ENCODE measurements around the gene CELF2. TPM values are rescaled to one million over a fixed set of nuclear protein-coding genes. Genes with fewer than 3 reads are reported as not detected.

The CELF2 gene
- total RNA-seq, 1 experiment from 2014 or later: 0.27 TPM

GRCh38 chr10:11091517-11092102 lies 73.9 kb downstream of the CELF2 start:
- no peak for DNase-seq (ENCODE audit: extremely low read depth, low read depth)

GRCh38 chr10:11093771-11094736 lies 76.4 kb downstream of the CELF2 start:
- no peak for DNase-seq (ENCODE audit: extremely low read depth, low read depth)

GRCh38 chr10:11095374-11095801 lies 77.7 kb downstream of the CELF2 start:
- DNase-seq (ENCODE audit: extremely low read depth, low read depth): no peak

GRCh38 chr10:11096422-11096821 lies 78.8 kb downstream of the CELF2 start:
- DNase-seq (ENCODE audit: extremely low read depth, low read depth): no peak

GRCh38 chr10:11097686-11098085 lies 80.0 kb downstream of the CELF2 start:
- no peak for DNase-seq (ENCODE audit: extremely low read depth, low read depth)

- no peak for DNase-seq (ENCODE audit: extremely low read depth, low read depth)
Observed at GRCh38 chr10:11098666-11099065, 81.0 kb downstream of the CELF2 start.

GRCh38 chr10:11104772-11105675 lies 87.4 kb downstream of the CELF2 start:
- no peak for DNase-seq (ENCODE audit: extremely low read depth, low read depth)

GRCh38 chr10:11105676-11106004 lies 88.0 kb downstream of the CELF2 start:
- no peak for DNase-seq (ENCODE audit: extremely low read depth, low read depth)

GRCh38 chr10:11106621-11107374 lies 89.1 kb downstream of the CELF2 start:
- no peak for DNase-seq (ENCODE audit: extremely low read depth, low read depth)

GRCh38 chr10:11107948-11108347 lies 90.3 kb downstream of the CELF2 start:
- no peak for DNase-seq (ENCODE audit: extremely low read depth, low read depth)

- DNase-seq (ENCODE audit: extremely low read depth, low read depth): no peak
Observed at GRCh38 chr10:11108356-11108755, 90.7 kb downstream of the CELF2 start.

- no peak for DNase-seq (ENCODE audit: extremely low read depth, low read depth)
Observed at GRCh38 chr10:11109590-11109989, 91.9 kb downstream of the CELF2 start.

- DNase-seq (ENCODE audit: extremely low read depth, low read depth): no peak
Observed at GRCh38 chr10:11110539-11110938, 92.9 kb downstream of the CELF2 start.

- DNase-seq (ENCODE audit: extremely low read depth, low read depth): no peak
Observed at GRCh38 chr10:11111490-11111889, 93.8 kb downstream of the CELF2 start.

- DNase-seq (ENCODE audit: extremely low read depth, low read depth): no peak
Observed at GRCh38 chr10:11112718-11113117, 95.0 kb downstream of the CELF2 start.

- no peak for DNase-seq (ENCODE audit: extremely low read depth, low read depth)
Observed at GRCh38 chr10:11113156-11113555, 95.5 kb downstream of the CELF2 start.

- DNase-seq (ENCODE audit: extremely low read depth, low read depth): no peak
Observed at GRCh38 chr10:11114269-11114668, 96.6 kb downstream of the CELF2 start.

GRCh38 chr10:11115337-11115736 lies 97.7 kb downstream of the CELF2 start:
- DNase-seq (ENCODE audit: extremely low read depth, low read depth): no peak

GRCh38 chr10:11116361-11116760 lies 98.7 kb downstream of the CELF2 start:
- no peak for DNase-seq (ENCODE audit: extremely low read depth, low read depth)

- DNase-seq (ENCODE audit: extremely low read depth, low read depth): no peak
Observed at GRCh38 chr10:11116817-11117216, 99.1 kb downstream of the CELF2 start.

Data from NCI-H460 (cell line).